ENCODE measurements around the gene SCN2B. TPM values are rescaled to one million over a fixed set of nuclear protein-coding genes. Genes with fewer than 3 reads are reported as not detected.

SCN2B gene
- total RNA-seq, 4 donors from 2014 or later = 0.14 to 0.37 TPM; not detected in 2

DNA sequence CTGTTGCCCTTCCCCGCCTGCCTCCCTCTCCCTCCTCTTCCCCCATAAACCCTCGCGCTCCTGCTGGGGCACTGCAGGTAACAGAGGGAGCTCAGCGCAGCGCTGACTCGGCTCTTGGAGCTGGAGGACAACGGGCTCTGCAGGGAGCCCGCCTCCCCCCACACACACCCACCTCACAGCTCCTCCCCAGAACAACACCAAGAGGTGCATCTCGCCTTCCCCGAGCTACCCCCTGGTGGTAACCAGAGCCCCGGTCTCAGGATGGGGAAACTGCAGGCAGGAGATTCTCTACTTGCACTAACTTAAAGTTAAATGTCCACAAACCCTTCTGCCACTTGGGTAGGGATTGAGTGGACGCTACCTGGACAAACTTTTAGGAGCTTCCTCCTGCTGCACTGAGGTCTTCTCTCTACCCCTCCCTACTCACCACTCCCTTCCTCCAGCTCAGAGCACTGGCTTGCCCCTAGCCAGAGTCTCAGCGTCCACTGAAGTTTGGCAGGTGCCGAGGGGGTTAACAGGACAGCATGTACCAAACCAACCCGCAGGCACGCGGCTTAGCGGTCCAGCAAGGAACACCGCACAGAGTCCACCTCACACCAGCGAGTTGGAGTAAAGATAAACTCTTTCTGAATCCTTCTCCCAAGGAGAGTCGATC, 19.8 kb downstream of the SCN2B start:
- no peak overlapping the region for H3K4me3 ChIP-seq
- in situ Hi-C loops (cut with MboI; ENCODE audit: low pct_ligation_motif_present in 1 of 4, low pct_unique_long_range_greater_than_20kb in 1 of 4, low sequenced_read_pairs in 3 of 4) = no loop called here
- H3K4me1 ChIP-seq = peaks cover 0 to 30% (median 17%) of the 10 kb centered on the region in 4 donors
- no peak for DNase-seq
- H3K27me3 ChIP-seq = peaks cover 92% of the 10 kb centered on the region
- intact Hi-C loops (cut with DNase I; ENCODE audit: low total_unique reads) = no loop called here
- H3K36me3 ChIP-seq = no peaks in the 10 kb centered on the region
- H3K9me3 ChIP-seq = no peaks in the 10 kb centered on the region
- no peak overlapping the region for H3K27ac ChIP-seq
- no peak for TF ChIP-seq POLR2AphosphoS5 (IDR thresholded peaks at IDR 0.05)
- TF ChIP-seq EP300 (IDR thresholded peaks at IDR 0.05; ENCODE audit: low read depth) = no peak
- 11% methylated on average over 20 of the region's 21 CpGs; no CpG with 5 or more reads in 1 of the 2 donors for WGBS, 2 donors (ENCODE audit: low coverage in 1 of 2)

DNA sequence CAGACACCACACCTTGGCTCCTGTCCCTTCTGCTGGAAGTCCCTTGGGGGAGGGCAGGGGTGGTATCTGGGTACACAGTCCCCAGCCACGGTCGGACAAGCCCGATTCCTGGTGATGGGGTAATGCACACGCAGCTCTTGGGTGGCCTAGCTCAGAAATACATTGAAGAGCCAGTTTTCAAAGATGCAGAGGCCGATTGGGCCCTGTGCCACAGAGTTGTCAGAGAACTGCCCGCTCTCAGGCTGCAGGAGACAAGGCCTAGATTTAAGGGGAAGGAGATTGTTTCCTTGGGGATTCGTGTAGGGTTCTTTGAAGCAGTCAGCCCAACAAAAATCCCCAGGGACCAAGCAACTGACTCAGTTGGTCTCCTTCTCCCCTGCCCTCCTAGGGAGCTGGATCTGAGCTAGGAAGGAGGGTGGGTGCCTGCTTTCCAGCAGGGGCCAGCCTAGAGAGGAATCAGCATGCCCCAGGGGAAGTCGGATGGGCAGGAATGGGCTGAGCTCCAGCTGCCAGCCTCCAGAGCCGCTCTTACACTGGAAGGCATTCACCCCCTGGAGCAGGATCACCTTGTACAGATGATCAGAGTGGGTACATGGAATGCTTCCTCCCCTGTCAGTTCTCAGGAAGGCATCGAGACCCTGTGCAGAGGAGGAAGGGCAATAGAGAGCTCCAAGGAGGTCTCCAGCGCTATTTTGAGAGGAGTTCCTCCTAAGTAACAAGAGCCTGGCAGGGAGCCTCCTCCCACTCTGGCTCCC, 20.5 kb downstream of the SCN2B start:
- TF ChIP-seq POLR2A (IDR thresholded peaks at IDR 0.05) (no peak), EP300 (IDR thresholded peaks at IDR 0.05; ENCODE audit: low read depth) (no peak), POLR2AphosphoS5 (IDR thresholded peaks at IDR 0.05) (no peak)
- TF ChIP-seq, protein P1, sequence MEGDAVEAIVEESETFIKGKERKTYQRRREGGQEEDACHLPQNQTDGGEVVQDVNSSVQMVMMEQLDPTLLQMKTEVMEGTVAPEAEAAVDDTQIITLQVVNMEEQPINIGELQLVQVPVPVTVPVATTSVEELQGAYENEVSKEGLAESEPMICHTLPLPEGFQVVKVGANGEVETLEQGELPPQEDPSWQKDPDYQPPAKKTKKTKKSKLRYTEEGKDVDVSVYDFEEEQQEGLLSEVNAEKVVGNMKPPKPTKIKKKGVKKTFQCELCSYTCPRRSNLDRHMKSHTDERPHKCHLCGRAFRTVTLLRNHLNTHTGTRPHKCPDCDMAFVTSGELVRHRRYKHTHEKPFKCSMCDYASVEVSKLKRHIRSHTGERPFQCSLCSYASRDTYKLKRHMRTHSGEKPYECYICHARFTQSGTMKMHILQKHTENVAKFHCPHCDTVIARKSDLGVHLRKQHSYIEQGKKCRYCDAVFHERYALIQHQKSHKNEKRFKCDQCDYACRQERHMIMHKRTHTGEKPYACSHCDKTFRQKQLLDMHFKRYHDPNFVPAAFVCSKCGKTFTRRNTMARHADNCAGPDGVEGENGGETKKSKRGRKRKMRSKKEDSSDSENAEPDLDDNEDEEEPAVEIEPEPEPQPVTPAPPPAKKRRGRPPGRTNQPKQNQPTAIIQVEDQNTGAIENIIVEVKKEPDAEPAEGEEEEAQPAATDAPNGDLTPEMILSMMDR (IDR thresholded peaks at IDR 0.05) = no peak
- no peak for DNase-seq
- 53% methylated on average over 11 of the region's 11 CpGs; no CpG with 5 or more reads in 1 of the 2 donors for WGBS, 2 donors (ENCODE audit: low coverage in 1 of 2)

DNA sequence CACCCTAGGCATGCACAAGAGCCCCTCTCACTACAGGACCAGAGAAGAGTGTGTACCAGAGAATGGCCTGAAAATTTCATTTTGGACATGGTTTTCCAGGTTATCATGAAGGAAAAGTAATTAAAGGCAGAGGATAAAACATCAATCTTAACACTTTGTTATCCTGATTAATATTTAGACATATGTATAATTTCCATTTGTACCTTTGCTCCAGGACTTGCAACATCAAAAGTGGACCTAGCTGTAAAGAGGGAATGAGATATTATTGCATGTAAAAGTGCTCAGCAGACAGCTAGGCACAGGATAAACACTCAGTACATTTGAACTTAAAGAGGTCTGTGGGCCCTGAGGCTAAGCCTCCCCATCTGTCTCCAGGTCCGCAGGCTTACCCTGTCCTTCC, 21.8 kb downstream of the SCN2B start:
- Histone ChIP-seq H3K27me3 (peaks cover 90% of the 10 kb centered on the region), H3K4me1 (peaks cover 0 to 32% (median 17%) of the 10 kb centered on the region in 4 donors), H3K36me3 (no peaks in the 10 kb centered on the region), H3K27ac (no peak overlapping the region), H3K9me3 (no peaks in the 10 kb centered on the region), H3K4me3 (no peak overlapping the region)
- TF ChIP-seq EP300 (IDR thresholded peaks at IDR 0.05; ENCODE audit: low read depth) (no peak), POLR2A (IDR thresholded peaks at IDR 0.05) (no peak), POLR2AphosphoS5 (IDR thresholded peaks at IDR 0.05) (no peak)
- TF ChIP-seq, protein P1 (IDR thresholded peaks at IDR 0.05) = no peak
- intact Hi-C loops (cut with DNase I; ENCODE audit: low total_unique reads) (no loop called here), in situ Hi-C loops (cut with MboI; ENCODE audit: low pct_ligation_motif_present in 1 of 4, low pct_unique_long_range_greater_than_20kb in 1 of 4, low sequenced_read_pairs in 3 of 4) (no loop called here)
- DNase-seq = no peak
- 94% methylated on average over 1 of the region's 1 CpG; no CpG with 5 or more reads in 1 of the 2 donors for WGBS, 2 donors (ENCODE audit: low coverage in 1 of 2)

More for the DNA sequence above, 20.5 kb downstream of the SCN2B start:
- Histone ChIP-seq H3K4me3 (no peak overlapping the region), H3K9me3 (no peaks in the 10 kb centered on the region), H3K36me3 (no peaks in the 10 kb centered on the region), H3K4me1 (peaks cover 0 to 32% (median 17%) of the 10 kb centered on the region in 4 donors), H3K27me3 (peaks cover 90% of the 10 kb centered on the region), H3K27ac (no peak overlapping the region)
- in situ Hi-C loops (cut with MboI; ENCODE audit: low pct_ligation_motif_present in 1 of 4, low pct_unique_long_range_greater_than_20kb in 1 of 4, low sequenced_read_pairs in 3 of 4) (no loop called here), intact Hi-C loops (cut with DNase I; ENCODE audit: low total_unique reads) (no loop called here)

DNA sequence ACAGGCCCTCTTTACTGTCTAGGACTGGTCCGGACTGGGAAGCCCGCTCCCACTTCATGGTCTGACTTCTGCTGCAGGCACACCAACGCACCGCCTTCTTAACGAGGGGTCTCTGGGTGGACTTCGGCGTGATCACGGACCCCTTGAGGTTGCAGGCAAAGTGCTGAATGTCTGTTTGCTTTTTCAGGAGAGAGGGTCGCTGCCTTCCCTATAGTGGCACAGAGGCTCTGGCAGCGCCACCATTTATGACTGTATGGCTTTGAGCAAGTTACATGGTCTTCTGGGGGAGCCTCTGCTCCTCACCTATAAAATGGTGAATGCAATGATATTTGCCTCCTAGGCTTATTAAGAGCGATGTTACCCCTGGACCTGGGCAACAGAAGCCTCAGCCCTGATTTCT, 22.5 kb downstream of the SCN2B start:
- 89% methylated on average over 11 of the region's 11 CpGs; no CpG with 5 or more reads in 1 of the 2 donors for WGBS, 2 donors (ENCODE audit: low coverage in 1 of 2)
- TF ChIP-seq POLR2A (IDR thresholded peaks at IDR 0.05) = no peak
- TF ChIP-seq, protein P1 (IDR thresholded peaks at IDR 0.05) = no peak
- no peak for TF ChIP-seq POLR2AphosphoS5 (IDR thresholded peaks at IDR 0.05)
- TF ChIP-seq EP300 (IDR thresholded peaks at IDR 0.05; ENCODE audit: low read depth) = no peak
- Histone ChIP-seq H3K4me3 (no peak overlapping the region), H3K4me1 (peaks cover 0 to 32% (median 17%) of the 10 kb centered on the region in 4 donors), H3K27me3 (peaks cover 90% of the 10 kb centered on the region), H3K27ac (no peak overlapping the region), H3K9me3 (no peaks in the 10 kb centered on the region), H3K36me3 (no peaks in the 10 kb centered on the region)
- no peak for DNase-seq
- in situ Hi-C loops (cut with MboI; ENCODE audit: low pct_ligation_motif_present in 1 of 4, low pct_unique_long_range_greater_than_20kb in 1 of 4, low sequenced_read_pairs in 3 of 4) = no loop called here
- intact Hi-C loops (cut with DNase I; ENCODE audit: low total_unique reads) = no loop called here

All from transverse colon (tissue), 4 donors.